Left ventricle myocardium inferior (tissue), 1 donor: Measurements from ENCODE around the gene CCDC179. TPM values are rescaled to one million over a fixed set of nuclear protein-coding genes. Genes with fewer than 3 reads are reported as not detected.

Source experiments
- DNase-seq: peaks from one replicate; pipeline ENCODE4 v3.0.0-alpha.2; 2020
- H3K27ac ChIP-seq: fragments of 200-600 bp; replicated peaks from 2 replicates; pipeline ENCODE4 v1.8.0; 2021
- H3K27me3 ChIP-seq: fragments of 200-600 bp; 2 replicates; pipeline ENCODE4 v1.8.0; 2021; ENCODE audit warnings: low read depth
- H3K36me3 ChIP-seq: fragments of 200-600 bp; 2 replicates; pipeline ENCODE4 v1.8.0; 2021
- H3K4me1 ChIP-seq: fragments of 200-600 bp; 2 replicates; pipeline ENCODE4 v1.8.0; 2021
- H3K4me3 ChIP-seq: fragments of 200-600 bp; 2 replicates; pipeline ENCODE4 v1.8.0; 2021; ENCODE audit warnings: mild to moderate bottlenecking, moderate library complexity
- H3K9me3 ChIP-seq: fragments of 200-600 bp; replicated peaks from 2 replicates; pipeline ENCODE4 v1.8.0; 2021
- CTCF ChIP-seq: fragments of 200-600 bp; IDR thresholded peaks from 2 replicates; pipeline ENCODE4 v1.8.0; 2021; ENCODE audit warnings: antibody characterized with exemption, mild to moderate bottlenecking, borderline replicate concordance
- intact Hi-C: fragments of 100-400 bp; cut with micrococcal nuclease; formaldehyde crosslinking; loops from one replicate; pipeline ENCODE4 v1.11.0; 2022
- total RNA-seq: library from RNA; stranded (reverse); fragmentation: NEBNext Ultra II Directional; extraction: Animal tissue kit (Norgen Biotek cat#: 25700); gene quantifications from one replicate; pipeline ENCODE4 v1.2.1, GENCODE V29; 2021
- donor health status: DM: no; HTN: yes; CAD: no; lungs with severe emphysema.

The CCDC179 gene
- total RNA-seq, 1 donor from 2014 or later, result not detected

GRCh38 chr11:22800482-22800881 lies 59.8 kb downstream of the CCDC179 start:
- Histone ChIP-seq H3K9me3 (no peaks in the 10 kb centered on the region), H3K27ac (no peak overlapping the region), H3K4me3 (no peak overlapping the region), H3K36me3 (no peaks in the 10 kb centered on the region), H3K4me1 (no peaks in the 10 kb centered on the region), H3K27me3 (no peaks in the 10 kb centered on the region)
- no peak for DNase-seq
- intact Hi-C loops, result no loop called here
- TF ChIP-seq CTCF, result no peak

- TF ChIP-seq CTCF, result no peak
- no peaks in the 10 kb centered on the region for H3K4me1 ChIP-seq
- no peaks in the 10 kb centered on the region for H3K27me3 ChIP-seq
- DNase-seq, result no peak
- H3K27ac ChIP-seq, result no peak overlapping the region
- intact Hi-C loops, result no loop called here
- H3K36me3 ChIP-seq, result no peaks in the 10 kb centered on the region
- no peaks in the 10 kb centered on the region for H3K9me3 ChIP-seq
- no peak overlapping the region for H3K4me3 ChIP-seq
These were observed 61.4 kb downstream of the CCDC179 start for GRCh38 chr11:22798901-22799300.

GRCh38 chr11:22797047-22797446 lies 63.2 kb downstream of the CCDC179 start:
- no peak overlapping the region for H3K4me3 ChIP-seq
- H3K27me3 ChIP-seq, result no peaks in the 10 kb centered on the region
- intact Hi-C loops, result no loop called here
- H3K27ac ChIP-seq, result no peak overlapping the region
- no peak for TF ChIP-seq CTCF
- H3K36me3 ChIP-seq, result no peaks in the 10 kb centered on the region
- H3K9me3 ChIP-seq, result no peaks in the 10 kb centered on the region
- no peak for DNase-seq
- H3K4me1 ChIP-seq, result no peaks in the 10 kb centered on the region

Other genes starting within 250 kb of the CCDC179 start
- gene FANCF, start 234.7 kb downstream of the CCDC179 start, total RNA-seq, result 5.3 TPM
- gene GAS2, start 193.9 kb downstream of the CCDC179 start, total RNA-seq, result 15.9 TPM
- gene SVIP, start 30.7 kb downstream of the CCDC179 start, total RNA-seq, result 26.7 TPM